Heart left ventricle (tissue), 16 donors: Measurements from ENCODE around the gene MCM7. TPM values are rescaled to one million over a fixed set of nuclear protein-coding genes. Genes with fewer than 3 reads are reported as not detected.

Source experiments
- ATAC-seq, 4 donors: fragments of 200-7000 bp; cut with Tn5 transposase; one replicate each; pipeline ENCODE4 v1.9.1; 2020 to 2022; ENCODE audit warnings: moderate library complexity in 4 of 4, mild to moderate bottlenecking in 3 of 4, moderate number of reproducible peaks in 1 of 4
- DNase-seq, 5 donors: peaks; one replicate each; pipeline ENCODE4 v3.0.0-alpha.2; 2020
- H3K27ac ChIP-seq, 12 donors: fragments of 200-600 bp; sonication (generic) in 4 of 12; one replicate each; pipeline versions ENCODE4 v1.5.0 to v1.8.0; 2016 to 2022; ENCODE audit warnings: mild to moderate bottlenecking in 2 of 12
- H3K27me3 ChIP-seq, 9 donors: fragments of 200-600 bp; sonication (generic) in 2 of 9; one replicate each; pipeline versions ENCODE4 v1.5.1 to v1.8.0; 2016 to 2022; ENCODE audit warnings: mild to moderate bottlenecking in 3 of 9
- H3K36me3 ChIP-seq, 9 donors: fragments of 200-600 bp; sonication (generic) in 2 of 9; one replicate each; pipeline versions ENCODE4 v1.5.0 to v1.8.0; 2018 to 2022; ENCODE audit warnings: mild to moderate bottlenecking in 2 of 9
- H3K4me1 ChIP-seq, 12 donors: fragments of 200-600 bp; sonication (generic) in 4 of 12; one replicate each; pipeline versions ENCODE4 v1.5.0 to v1.8.0; 2016 to 2022; ENCODE audit warnings: mild to moderate bottlenecking in 3 of 12
- H3K4me3 ChIP-seq, 12 donors: fragments of 200-600 bp; sonication (generic) in 4 of 12; one replicate each; pipeline versions ENCODE4 v1.5.0 to v1.8.0; 2017 to 2022; ENCODE audit warnings: mild to moderate bottlenecking in 9 of 12, moderate library complexity in 4 of 12
- H3K9me3 ChIP-seq, 12 donors: fragments of 200-600 bp; sonication (generic) in 4 of 12; one replicate each; pipeline versions ENCODE4 v1.5.0 to v1.8.0; 2016 to 2022; ENCODE audit warnings: mild to moderate bottlenecking in 1 of 12
- CTCF ChIP-seq, 12 donors: fragments of 200-600 bp; sonication (generic) in 4 of 12; IDR thresholded peaks; one replicate each; pipeline versions ENCODE4 v1.5.0 to v1.8.0; 2018 to 2022; ENCODE audit warnings: antibody characterized with exemption in 12 of 12, mild to moderate bottlenecking in 5 of 12
- POLR2A ChIP-seq, 2 donors: fragments of 450-650 bp; IDR thresholded peaks; one replicate each; pipeline ENCODE4 v1.6.1; 2017; ENCODE audit warnings: antibody characterized with exemption in 2 of 2, mild to moderate bottlenecking in 2 of 2, moderate library complexity in 2 of 2
- WGBS, 4 donors: extraction: QIAGEN DNeasy Blood & Tissue Kit in 2 of 4; methylation state at CpG; one replicate each; pipeline versions ENCODE4 v1.1.5 to v1.1.7; 2013 to 2018; 5-methylcytosine and 5-hydroxymethylcytosine counted together
- intact Hi-C, 10 donors: fragments of 100-400 bp; cut with DNase I; formaldehyde crosslinking; loops; one replicate each; pipeline versions ENCODE4 v1.11.1 to v1.14.2; 2022
- long read RNA-seq, 3 donors: library from polyadenylated mRNA; unstranded; transcript quantifications; one replicate each; pipeline ENCODE4 v2.0.0, GENCODE V29; 2020 to 2021
- polyA plus RNA-seq, 2 donors: library from polyadenylated mRNA; stranded (reverse); fragments of 200-250 nt; gene quantifications; one replicate each; pipeline ENCODE4 v1.2.3, GENCODE V29; 2013
- total RNA-seq, 9 donors: library from RNA; depleted of rRNA in 2 of 9; stranded (reverse); fragments of >200 nt in 2 of 9; fragmentation: NEBNext Ultra II Directional in 3 of 9; extraction: Animal tissue kit (Norgen Biotek cat#: 25700) in 3 of 9; gene quantifications; one replicate each; pipeline versions ENCODE4 v1.1.0 to v1.2.4, GENCODE V29; 2016 to 2023
- donor health status: ischemic (EF 13 %, LVEDD 7.1; RV severe dilation, severe dysfunction).
- donor health status: healthy with polysubstance abuse.
- donor health status: DM: no; HTN: yes; CAD: no.
- donor health status: DM: no; HTN: no; CAD: no.
- donor health status: ischemic (EF 25% LVEDD 6.9; RV normal size, moderate dysfunction).
- donor health status: ischemic (EF 25% LVEDD 5.7; RV mildly dilated, moderate dysfunction).
- donor health status: healthy.
- donor health status: DM: yes; HTN: yes; CAD: no.
- donor health status: ischemic (EF 35%, LVEDD 5.7; RV mildly dilated, moderate dysfunction).
- donor health status: nonischemic (EF 11% LVEDD 7.7; RV severe dilation, severe dysfunction).
- donor health status: DM: yes; HTN: yes; CAD: no.
- donor health status: PGD.
- donor health status: ischemic (EF 29% LVEDD 5.4; RV normal size, mild dysfunction).
- donor health status: nonischemic (EF 23%, LVEDD 6.1; RV moderate dilation, normal function).

The MCM7 gene
- 10 to 100 TPM; 12.8 to 34.4 (median 17.2) TPM for total RNA-seq
- polyA plus RNA-seq = 10 to 100 TPM; 15.2 to 31.6 TPM
- long read RNA-seq, donor 1, transcript MCM7-201 (15 exons, 2,957 nt) = major isoform, 11 of 19 reads
- long read RNA-seq, donor 1, partial matches to known transcripts = 3 of 19 reads
- long read RNA-seq, donor 1, other reads (novel, unspliced or antisense) = 4 of 19 reads
- long read RNA-seq, donor 2, transcript MCM7-201 (15 exons, 2,957 nt) = major isoform, 109 of 121 reads
- long read RNA-seq, donor 2, partial matches to known transcripts = 8 of 121 reads
- long read RNA-seq, donor 2, other reads (novel, unspliced or antisense) = 4 of 121 reads
- long read RNA-seq, donor 3, transcript MCM7-201 (15 exons, 2,957 nt) = major isoform, 15 of 21 reads
- long read RNA-seq, donor 3, partial matches to known transcripts = 4 of 21 reads
- long read RNA-seq, donor 3, other reads (novel, unspliced or antisense) = 2 of 21 reads

- H3K4me3 ChIP-seq = peak within 1 kb of the TSS; percentile 59 to 93 (median 76)
- 0 to 1% (median 1%) methylated on average over 25 to 80 of the region's 80 CpGs for WGBS, 4 donors
- H3K36me3 ChIP-seq = peaks cover 0 to 67% (median 62%) of the 10 kb centered on the region in 9 donors
- H3K4me1 ChIP-seq = peaks cover 0 to 28% (median 21%) of the 10 kb centered on the region in 12 donors
- H3K27ac ChIP-seq = peak within 1 kb of the TSS; percentile 81 to 97 (median 93)
- H3K9me3 ChIP-seq = no peaks in the 10 kb centered on the region
- TF ChIP-seq CTCF (IDR thresholded peaks at IDR 0.05) (no peak), POLR2A (IDR thresholded peaks at IDR 0.05) (peak in 1 of 2 donors; percentile 40)
- H3K27me3 ChIP-seq = no peaks in the 10 kb centered on the region
- intact Hi-C loops = loop anchor here in 5 of 10 donors (1.0 to 2.0 kb wide), 5 partner anchors 18 to 52 kb away; partner anchors contain the start of genes CNPY4 (in 3 of the 5), TAF6 (in 3 of the 5), MBLAC1 (in 2 of the 5) and ZSCAN21 (in 2 of the 5)
- peak; percentile 94 to 96 (median 96) for ATAC-seq
- peak; percentile 99 for DNase-seq
Observed at GRCh38 chr7:100101016-100101862, at the start of gene MCM7, which contains the start of gene AP4M1. MCM7 (minus strand) TSS chr7:100101397; CDS start chr7:100101294, 103 bp downstream. AP4M1 (plus strand) TSS chr7:100101643; CDS start chr7:100101715, 72 bp downstream.

- peak within 1 kb of the TSS; percentile 67 to 89 (median 84) for H3K27ac ChIP-seq
- DNase-seq = peak; percentile 99 to 100 (median 99)
- intact Hi-C loops = loop anchor here in 1 of 10 donors (10.0 kb wide), 1 partner anchor 196 kb away; no protein-coding TSS in a partner anchor
- peaks cover 0 to 50% (median 12%) of the 10 kb centered on the region in 12 donors for H3K4me1 ChIP-seq
- H3K27me3 ChIP-seq = no peaks in the 10 kb centered on the region
- peak; percentile 99 to 100 (median 100) for ATAC-seq
- peak within 1 kb of the TSS; percentile 61 to 97 (median 81) for H3K4me3 ChIP-seq
- peaks cover 0 to 30% (median 8%) of the 10 kb centered on the region in 9 donors for H3K36me3 ChIP-seq
- H3K9me3 ChIP-seq = no peaks in the 10 kb centered on the region
- WGBS, 4 donors = 0 to 2% (median 1%) methylated on average over 18 to 46 of the region's 46 CpGs
- TF ChIP-seq POLR2A (IDR thresholded peaks at IDR 0.05) = peak in 1 of 2 donors; percentile 94
- no peak for TF ChIP-seq CTCF (IDR thresholded peaks at IDR 0.05)
Observed at GRCh38 chr7:100148559-100149328, 47.5 kb upstream of the MCM7 start, which contains the start of gene LAMTOR4. LAMTOR4 (plus strand) TSS chr7:100148918; CDS start chr7:100148973, 55 bp downstream.

- intact Hi-C loops = loop anchor here in 1 of 10 donors (10.0 kb wide), 1 partner anchor 197 kb away; no protein-coding TSS in a partner anchor
- ATAC-seq (peak in 1 of 4 donors; percentile 1), DNase-seq (no peak)
- Histone ChIP-seq H3K36me3 (peaks cover 0 to 25% (median 3%) of the 10 kb centered on the region in 9 donors), H3K4me3 (peak overlapping the region; percentile 16 to 97 (median 76)), H3K4me1 (peaks cover 0 to 46% (median 12%) of the 10 kb centered on the region in 12 donors), H3K27me3 (no peaks in the 10 kb centered on the region), H3K9me3 (no peaks in the 10 kb centered on the region), H3K27ac (peak overlapping the region in 11 of 12 donors; percentile 26 to 89 (median 83))
- WGBS, 4 donors = 16 to 28% (median 20%) methylated on average over 14 of the region's 14 CpGs
- no peak for TF ChIP-seq POLR2A (IDR thresholded peaks at IDR 0.05)
- no peak for TF ChIP-seq CTCF (IDR thresholded peaks at IDR 0.05)
Observed at GRCh38 chr7:100148225-100148558, 47.0 kb upstream of the MCM7 start.
